HCT116 (cell line): ENCODE results near the gene FOXQ1. TPM values are rescaled to one million over a fixed set of nuclear protein-coding genes. Genes with fewer than 3 reads are reported as not detected.

Source experiments
- ATAC-seq: fragments of 200-7000 bp; cut with Tn5 transposase; 2 replicates; pipeline ENCODE4 v1.9.1; 2020; ENCODE audit warnings: mild to moderate bottlenecking, moderate library complexity
- BruUV-seq: library from RNA; stranded (reverse); fragments of 400-500 nt; replicated peaks from 2 replicates; lab custom pipeline; 2021; lab: Mats Ljungman, UMichigan
- CTCF ChIA-PET: fragments of 300-600 bp; sonication (Branson Sonifier 250); formaldehyde crosslinking; loops from one replicate; lab custom pipeline; 2021; ENCODE audit warnings: antibody characterized with exemption; lab: Charles Lee
- POLR2A ChIA-PET: fragments of 300-600, 350-600 bp; sonication (Branson Sonifier 250); formaldehyde crosslinking; loops from one replicate; lab custom pipeline; 2021; ENCODE audit warnings: antibody characterized with exemption; lab: Charles Lee
- RAD21 ChIA-PET, 2 experiments: fragments of 300-600 bp; sonication (Branson Sonifier 250); formaldehyde crosslinking; loops; one replicate each; lab custom pipeline; 2023; ENCODE audit warnings: low total read pairs in 2 of 2; ENCODE audit not compliant: uncharacterized antibody in 2 of 2, unreplicated experiment in 2 of 2, low non-redundant PET in 1 of 2; lab: Charles Lee
- DNase-seq: peaks from one replicate; pipeline ENCODE4 v3.0.0-alpha.2; 2010; ENCODE audit warnings: low read depth, low spot score
- H2AFZ ChIP-seq: fragments of 200-600 bp; shearing (Covaris generic), sonication (generic); 2 replicates; pipeline ENCODE4 v1.6.1; 2017; ENCODE audit warnings: low read depth, mixed run types, mixed read lengths, antibody characterized with exemption, low read length; ENCODE audit not compliant: poor library complexity, severe bottlenecking
- H3K27ac ChIP-seq: 2 replicates; pipeline ENCODE4 v1.5.1; 2012; ENCODE audit warnings: low read depth, low read length
- H3K27me3 ChIP-seq: fragments of 200-600 bp; sonication (generic); 2 replicates; pipeline ENCODE4 v1.6.1; 2016; ENCODE audit warnings: mixed run types, low read length, mixed read lengths; ENCODE audit not compliant: insufficient read depth
- H3K36me3 ChIP-seq, 2 experiments: fragments of 200-500 bp in 1 of 2; fragments of 200-600 bp in 1 of 2; sonication (Bioruptor generic) in 1 of 2; sonication (generic) in 1 of 2; 2 replicates each; pipeline versions ENCODE4 v1.5.1 to v1.6.1; 2014 to 2016; ENCODE audit warnings: low read length in 2 of 2, inconsistent platforms in 1 of 2, mixed read lengths in 1 of 2, mixed run types in 1 of 2; ENCODE audit not compliant: insufficient read depth in 2 of 2, control insufficient read depth in 1 of 2
- H3K4me1 ChIP-seq, 2 experiments: fragments of 200-600 bp in 1 of 2; sonication (generic) in 1 of 2; 2 replicates each; pipeline versions ENCODE4 v1.5.1 to v1.6.1; 2012 to 2017; ENCODE audit warnings: low read length in 2 of 2, inconsistent platforms in 1 of 2, mild to moderate bottlenecking in 1 of 2, mixed read lengths in 1 of 2, mixed run types in 1 of 2, moderate library complexity in 1 of 2; ENCODE audit not compliant: insufficient read depth in 2 of 2, control insufficient read depth in 1 of 2
- H3K4me2 ChIP-seq: fragments of 200-600 bp; sonication (generic); 2 replicates; pipeline ENCODE4 v1.6.1; 2017; ENCODE audit warnings: mixed run types, low read length, mixed read lengths
- H3K4me3 ChIP-seq, 2 experiments: fragments of 200-600 bp in 1 of 2; sonication (generic) in 1 of 2; replicated peaks in 1 of 2; 2 replicates each; pipeline ENCODE4 v1.5.1; 2011 to 2016; ENCODE audit warnings: low read length in 2 of 2, control low read depth in 1 of 2, low read depth in 1 of 2, mild to moderate bottlenecking in 1 of 2, mixed read lengths in 1 of 2, mixed run types in 1 of 2
- H3K79me2 ChIP-seq: fragments of 200-600 bp; sonication (generic); 2 replicates; pipeline ENCODE4 v1.6.1; 2017; ENCODE audit warnings: mild to moderate bottlenecking, mixed run types, low read length, moderate library complexity, mixed read lengths; ENCODE audit not compliant: insufficient read depth
- H3K9ac ChIP-seq: fragments of 200-600 bp; sonication (generic); 2 replicates; pipeline ENCODE4 v1.6.1; 2016; ENCODE audit warnings: low read length, mixed read lengths
- H3K9me2 ChIP-seq: fragments of 200-600 bp; sonication (generic), shearing (Covaris generic); 2 replicates; pipeline ENCODE4 v1.6.1; 2017; ENCODE audit warnings: mixed run types, mild to moderate bottlenecking, moderate library complexity; ENCODE audit not compliant: insufficient read depth
- H3K9me3 ChIP-seq, 2 experiments: fragments of 200-500 bp in 1 of 2; fragments of 200-600 bp in 1 of 2; sonication (Bioruptor generic) in 1 of 2; sonication (generic) in 1 of 2; 2 replicates each; pipeline ENCODE4 v1.6.1; 2014 to 2017; ENCODE audit warnings: low read length in 2 of 2, mixed read lengths in 2 of 2, inconsistent platforms in 1 of 2, low read depth in 1 of 2, mild to moderate bottlenecking in 1 of 2, mixed run types in 1 of 2, moderate library complexity in 1 of 2; ENCODE audit not compliant: control insufficient read depth in 1 of 2, insufficient read depth in 1 of 2
- H4K20me1 ChIP-seq: fragments of 200-600 bp; sonication (generic), shearing (Covaris generic); 2 replicates; pipeline ENCODE4 v1.6.1; 2017; ENCODE audit warnings: mixed run types, mild to moderate bottlenecking, moderate library complexity; ENCODE audit not compliant: insufficient read depth
- CBX3 ChIP-seq: IDR thresholded peaks from 2 replicates; pipeline ENCODE4 v1.6.1; 2012; ENCODE audit warnings: low read depth
- EZH2 ChIP-seq: fragments of 200-600 bp; sonication (generic); IDR thresholded peaks from 2 replicates; pipeline ENCODE4 v1.6.1; 2017; ENCODE audit warnings: antibody characterized with exemption, mixed run types
- FOSL1 ChIP-seq: IDR thresholded peaks from 2 replicates; pipeline ENCODE4 v1.6.1; 2012; ENCODE audit warnings: low read depth
- RAD21 ChIP-seq: IDR thresholded peaks from 2 replicates; pipeline ENCODE4 v1.6.1; 2012; ENCODE audit warnings: low read depth, mild to moderate bottlenecking
- SP1 ChIP-seq: IDR thresholded peaks from 2 replicates; pipeline ENCODE4 v1.6.1; 2012; ENCODE audit warnings: low read depth
- YY1 ChIP-seq: IDR thresholded peaks from 2 replicates; pipeline ENCODE4 v1.6.1; 2011; ENCODE audit warnings: low read length, low read depth, moderate library complexity, mild to moderate bottlenecking; ENCODE audit not compliant: insufficient replicate concordance; ENCODE audit errors: extremely low read depth
- ZFX ChIP-seq: fragments of 450-650 bp; IDR thresholded peaks from 2 replicates; pipeline ENCODE4 v1.6.1; 2017
- intact Hi-C: fragments of 100-400 bp; cut with micrococcal nuclease; formaldehyde crosslinking; loops from 2 replicates; pipeline ENCODE4 v1.10.0; 2022
- total RNA-seq: library from RNA; stranded (reverse); gene quantifications from one replicate; pipeline ENCODE4 v1.2.1, GENCODE V29; 2021; ENCODE audit not compliant: unreplicated experiment
- TF ChIP-seq, protein P1 (sequence below): IDR thresholded peaks from 2 replicates; pipeline ENCODE4 v1.6.1; 2011; ENCODE audit warnings: mild to moderate bottlenecking, low read length, moderate library complexity; ENCODE audit not compliant: insufficient replicate concordance; ENCODE audit errors: extremely low read depth
- TF ChIP-seq, protein P2 (sequence below): IDR thresholded peaks from 2 replicates; pipeline ENCODE4 v1.6.1; 2012
- TF ChIP-seq, protein P3 (sequence below): IDR thresholded peaks from 2 replicates; pipeline ENCODE4 v1.6.1; 2012; ENCODE audit warnings: low read depth

The FOXQ1 gene
- total RNA-seq, 1 experiment from 2014 or later = 0.42 TPM

DNA sequence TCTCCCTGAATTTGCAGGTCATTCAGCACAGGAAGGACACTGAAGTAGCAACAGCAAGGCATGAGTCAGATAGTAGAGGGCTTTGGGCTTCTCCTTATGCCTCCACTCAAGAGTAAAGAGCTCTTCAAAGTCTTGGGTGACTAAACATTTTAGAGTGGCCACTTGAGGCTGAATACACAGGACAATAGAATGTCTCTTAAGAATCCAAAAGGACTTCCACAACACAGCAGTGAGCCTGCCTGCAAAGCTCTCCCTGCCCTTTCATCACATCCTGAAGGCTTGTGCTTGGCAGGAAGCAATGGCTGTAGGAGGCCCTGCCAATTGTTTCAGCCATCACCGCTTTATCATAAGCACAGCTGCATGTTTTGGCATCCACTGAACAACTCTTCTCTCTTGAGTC, 36.8 kb downstream of the FOXQ1 start:
- no peaks in the 10 kb centered on the region for H3K9me2 ChIP-seq
- H3K79me2 ChIP-seq = no peaks in the 10 kb centered on the region
- ChIA-PET POLR2A (no interaction called here), RAD21 (no interaction called here), CTCF (no interaction called here)
- no peak for DNase-seq
- H2AFZ ChIP-seq = no peak overlapping the region
- no peaks in the 10 kb centered on the region for H3K36me3 ChIP-seq
- TF ChIP-seq, protein P1, sequence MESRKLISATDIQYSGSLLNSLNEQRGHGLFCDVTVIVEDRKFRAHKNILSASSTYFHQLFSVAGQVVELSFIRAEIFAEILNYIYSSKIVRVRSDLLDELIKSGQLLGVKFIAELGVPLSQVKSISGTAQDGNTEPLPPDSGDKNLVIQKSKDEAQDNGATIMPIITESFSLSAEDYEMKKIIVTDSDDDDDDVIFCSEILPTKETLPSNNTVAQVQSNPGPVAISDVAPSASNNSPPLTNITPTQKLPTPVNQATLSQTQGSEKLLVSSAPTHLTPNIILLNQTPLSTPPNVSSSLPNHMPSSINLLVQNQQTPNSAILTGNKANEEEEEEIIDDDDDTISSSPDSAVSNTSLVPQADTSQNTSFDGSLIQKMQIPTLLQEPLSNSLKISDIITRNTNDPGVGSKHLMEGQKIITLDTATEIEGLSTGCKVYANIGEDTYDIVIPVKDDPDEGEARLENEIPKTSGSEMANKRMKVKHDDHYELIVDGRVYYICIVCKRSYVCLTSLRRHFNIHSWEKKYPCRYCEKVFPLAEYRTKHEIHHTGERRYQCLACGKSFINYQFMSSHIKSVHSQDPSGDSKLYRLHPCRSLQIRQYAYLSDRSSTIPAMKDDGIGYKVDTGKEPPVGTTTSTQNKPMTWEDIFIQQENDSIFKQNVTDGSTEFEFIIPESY = no peak
- TF ChIP-seq CBX3 (no peak), FOSL1 (no peak), YY1 (no peak), RAD21 (no peak), SP1 (no peak), ZFX (no peak), EZH2 (no peak)
- TF ChIP-seq, protein P2, sequence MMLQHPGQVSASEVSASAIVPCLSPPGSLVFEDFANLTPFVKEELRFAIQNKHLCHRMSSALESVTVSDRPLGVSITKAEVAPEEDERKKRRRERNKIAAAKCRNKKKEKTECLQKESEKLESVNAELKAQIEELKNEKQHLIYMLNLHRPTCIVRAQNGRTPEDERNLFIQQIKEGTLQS = no peak
- TF ChIP-seq, protein P3, sequence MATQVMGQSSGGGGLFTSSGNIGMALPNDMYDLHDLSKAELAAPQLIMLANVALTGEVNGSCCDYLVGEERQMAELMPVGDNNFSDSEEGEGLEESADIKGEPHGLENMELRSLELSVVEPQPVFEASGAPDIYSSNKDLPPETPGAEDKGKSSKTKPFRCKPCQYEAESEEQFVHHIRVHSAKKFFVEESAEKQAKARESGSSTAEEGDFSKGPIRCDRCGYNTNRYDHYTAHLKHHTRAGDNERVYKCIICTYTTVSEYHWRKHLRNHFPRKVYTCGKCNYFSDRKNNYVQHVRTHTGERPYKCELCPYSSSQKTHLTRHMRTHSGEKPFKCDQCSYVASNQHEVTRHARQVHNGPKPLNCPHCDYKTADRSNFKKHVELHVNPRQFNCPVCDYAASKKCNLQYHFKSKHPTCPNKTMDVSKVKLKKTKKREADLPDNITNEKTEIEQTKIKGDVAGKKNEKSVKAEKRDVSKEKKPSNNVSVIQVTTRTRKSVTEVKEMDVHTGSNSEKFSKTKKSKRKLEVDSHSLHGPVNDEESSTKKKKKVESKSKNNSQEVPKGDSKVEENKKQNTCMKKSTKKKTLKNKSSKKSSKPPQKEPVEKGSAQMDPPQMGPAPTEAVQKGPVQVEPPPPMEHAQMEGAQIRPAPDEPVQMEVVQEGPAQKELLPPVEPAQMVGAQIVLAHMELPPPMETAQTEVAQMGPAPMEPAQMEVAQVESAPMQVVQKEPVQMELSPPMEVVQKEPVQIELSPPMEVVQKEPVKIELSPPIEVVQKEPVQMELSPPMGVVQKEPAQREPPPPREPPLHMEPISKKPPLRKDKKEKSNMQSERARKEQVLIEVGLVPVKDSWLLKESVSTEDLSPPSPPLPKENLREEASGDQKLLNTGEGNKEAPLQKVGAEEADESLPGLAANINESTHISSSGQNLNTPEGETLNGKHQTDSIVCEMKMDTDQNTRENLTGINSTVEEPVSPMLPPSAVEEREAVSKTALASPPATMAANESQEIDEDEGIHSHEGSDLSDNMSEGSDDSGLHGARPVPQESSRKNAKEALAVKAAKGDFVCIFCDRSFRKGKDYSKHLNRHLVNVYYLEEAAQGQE = no peak
- peaks cover 5 to 9% of the 10 kb centered on the region in 2 experiments; a peak in 2 of 4 replicates for H3K9me3 ChIP-seq
- H3K9ac ChIP-seq = no peak overlapping the region
- no peaks in the 10 kb centered on the region for H3K27me3 ChIP-seq
- no peak overlapping the region for H3K4me3 ChIP-seq
- peaks cover 0 to 4% of the 10 kb centered on the region in 2 experiments; a peak in 1 of 4 replicates for H3K4me1 ChIP-seq
- no peak overlapping the region for H3K27ac ChIP-seq
- BruUV-seq = no TSS peak
- ATAC-seq = no peak
- no peaks in the 10 kb centered on the region for H4K20me1 ChIP-seq
- intact Hi-C loops = no loop called here
- H3K4me2 ChIP-seq = no peak overlapping the region
